ENCODE results near the gene COQ8B.

The COQ8B gene

DNA sequence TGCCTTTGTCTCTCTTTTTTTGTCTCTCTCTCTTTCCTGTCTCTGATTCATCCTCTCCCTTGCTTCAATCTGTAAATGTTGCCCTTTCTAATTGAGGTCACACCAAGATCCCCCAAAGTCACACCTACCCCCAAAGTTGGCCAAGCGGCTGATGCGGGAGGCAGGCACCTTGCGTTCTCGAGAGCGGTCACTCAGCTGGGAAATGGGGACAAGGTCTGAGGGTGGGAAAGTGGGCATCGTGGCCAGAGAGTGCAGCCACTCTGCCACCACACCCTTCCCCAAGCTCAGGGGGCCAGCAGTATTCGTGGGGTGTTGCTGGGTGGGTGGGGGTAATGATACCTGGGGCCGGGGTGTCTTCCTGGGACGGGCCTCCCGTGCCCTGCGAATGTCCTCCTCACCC is 2.7 kb downstream of the COQ8B start:
- Histone ChIP-seq H3K27ac (ENCODE audit: low read depth, low read length) (no peak overlapping the region), H3K9me2 (replicated peaks; ENCODE audit: control insufficient read depth, low read length) (no peaks in the 10 kb centered on the region), H3K36me3 (ENCODE audit: control insufficient read depth, low read length) (peaks cover 12% of the 10 kb centered on the region), H3F3A (ENCODE audit: control insufficient read depth, insufficient read depth) (no peaks in the 10 kb centered on the region), H3K4me3 (ENCODE audit: low read length) (peak overlapping the region; percentile 78), H3K79me2 (ENCODE audit: control insufficient read depth, low read length) (peaks cover 35% of the 10 kb centered on the region), H3K4me1 (ENCODE audit: control insufficient read depth, low read length) (peaks cover 33% of the 10 kb centered on the region), H3K4me2 (ENCODE audit: low read length) (peak overlapping the region; percentile 97; the same call in 1 of the 2 replicates), H4K20me1 (ENCODE audit: control insufficient read depth, insufficient read depth, low read depth, low read length) (no peaks in the 10 kb centered on the region), H3K27me3 (ENCODE audit: control insufficient read depth, low read length) (no peaks in the 10 kb centered on the region), H3K9me3 (ENCODE audit: control insufficient read depth, insufficient read depth, low read length) (no peaks in the 10 kb centered on the region)
- no peak for TF ChIP-seq EZH2phosphoT487 (IDR thresholded peaks at IDR 0.05; ENCODE audit: borderline replicate concordance, low read length)
- TF ChIP-seq, protein P1, sequence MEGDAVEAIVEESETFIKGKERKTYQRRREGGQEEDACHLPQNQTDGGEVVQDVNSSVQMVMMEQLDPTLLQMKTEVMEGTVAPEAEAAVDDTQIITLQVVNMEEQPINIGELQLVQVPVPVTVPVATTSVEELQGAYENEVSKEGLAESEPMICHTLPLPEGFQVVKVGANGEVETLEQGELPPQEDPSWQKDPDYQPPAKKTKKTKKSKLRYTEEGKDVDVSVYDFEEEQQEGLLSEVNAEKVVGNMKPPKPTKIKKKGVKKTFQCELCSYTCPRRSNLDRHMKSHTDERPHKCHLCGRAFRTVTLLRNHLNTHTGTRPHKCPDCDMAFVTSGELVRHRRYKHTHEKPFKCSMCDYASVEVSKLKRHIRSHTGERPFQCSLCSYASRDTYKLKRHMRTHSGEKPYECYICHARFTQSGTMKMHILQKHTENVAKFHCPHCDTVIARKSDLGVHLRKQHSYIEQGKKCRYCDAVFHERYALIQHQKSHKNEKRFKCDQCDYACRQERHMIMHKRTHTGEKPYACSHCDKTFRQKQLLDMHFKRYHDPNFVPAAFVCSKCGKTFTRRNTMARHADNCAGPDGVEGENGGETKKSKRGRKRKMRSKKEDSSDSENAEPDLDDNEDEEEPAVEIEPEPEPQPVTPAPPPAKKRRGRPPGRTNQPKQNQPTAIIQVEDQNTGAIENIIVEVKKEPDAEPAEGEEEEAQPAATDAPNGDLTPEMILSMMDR (IDR thresholded peaks at IDR 0.05; ENCODE audit: low read depth, low read length, poor library complexity, severe bottlenecking): no peak

DNA sequence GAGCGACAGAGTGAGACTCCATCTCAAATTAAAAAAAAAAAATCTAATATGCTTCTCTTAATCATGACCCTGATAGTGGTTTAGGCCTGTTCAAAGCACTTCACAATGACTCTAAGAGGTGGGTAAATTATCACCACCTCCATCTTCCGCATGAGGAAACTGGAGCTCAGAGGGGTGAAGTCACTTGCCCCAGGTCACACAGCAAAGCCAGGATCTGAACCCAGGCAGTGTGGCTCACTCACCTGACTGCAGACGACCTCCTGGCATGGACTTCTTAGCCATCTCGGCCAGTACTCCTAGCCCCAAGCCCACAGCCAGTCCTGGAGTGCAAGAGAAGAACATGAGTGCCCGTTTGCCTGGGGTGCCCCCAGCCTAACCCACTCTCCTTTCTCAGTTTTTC is 6.9 kb downstream of the COQ8B start:
- peaks cover 23% of the 10 kb centered on the region for H3K36me3 ChIP-seq (ENCODE audit: control insufficient read depth, low read length)
- H4K20me1 ChIP-seq (ENCODE audit: control insufficient read depth, insufficient read depth, low read depth, low read length): no peaks in the 10 kb centered on the region
- H3K9me3 ChIP-seq (ENCODE audit: control insufficient read depth, insufficient read depth, low read length): no peaks in the 10 kb centered on the region
- no peaks in the 10 kb centered on the region; the same call in 1 of the 2 replicates for H3F3A ChIP-seq (ENCODE audit: control insufficient read depth, insufficient read depth)
- H3K79me2 ChIP-seq (ENCODE audit: control insufficient read depth, low read length): peaks cover 4% of the 10 kb centered on the region
- no peak for TF ChIP-seq EZH2phosphoT487 (IDR thresholded peaks at IDR 0.05; ENCODE audit: borderline replicate concordance, low read length)
- TF ChIP-seq, protein P1 (IDR thresholded peaks at IDR 0.05; ENCODE audit: low read depth, low read length, poor library complexity, severe bottlenecking): no peak
- H3K27me3 ChIP-seq (ENCODE audit: control insufficient read depth, low read length): no peaks in the 10 kb centered on the region
- H3K4me3 ChIP-seq (ENCODE audit: low read length): no peak overlapping the region
- no peak overlapping the region for H3K4me2 ChIP-seq (ENCODE audit: low read length)
- peaks cover 5% of the 10 kb centered on the region for H3K4me1 ChIP-seq (ENCODE audit: control insufficient read depth, low read length)
- no peak overlapping the region for H3K27ac ChIP-seq (ENCODE audit: low read depth, low read length)
- H3K9me2 ChIP-seq (replicated peaks; ENCODE audit: control insufficient read depth, low read length): no peaks in the 10 kb centered on the region

- Histone ChIP-seq H3K36me3 (ENCODE audit: control insufficient read depth, low read length) (peaks cover 26% of the 10 kb centered on the region), H3K4me2 (ENCODE audit: low read length) (no peak overlapping the region), H3K9me3 (ENCODE audit: control insufficient read depth, insufficient read depth, low read length) (no peaks in the 10 kb centered on the region), H3K4me1 (ENCODE audit: control insufficient read depth, low read length) (no peaks in the 10 kb centered on the region), H4K20me1 (ENCODE audit: control insufficient read depth, insufficient read depth, low read depth, low read length) (no peaks in the 10 kb centered on the region), H3K27ac (ENCODE audit: low read depth, low read length) (no peak overlapping the region), H3K4me3 (ENCODE audit: low read length) (no peak overlapping the region), H3K9me2 (replicated peaks; ENCODE audit: control insufficient read depth, low read length) (no peaks in the 10 kb centered on the region), H3K79me2 (ENCODE audit: control insufficient read depth, low read length) (no peaks in the 10 kb centered on the region), H3F3A (ENCODE audit: control insufficient read depth, insufficient read depth) (no peaks in the 10 kb centered on the region; the same call in 1 of the 2 replicates), H3K27me3 (ENCODE audit: control insufficient read depth, low read length) (no peaks in the 10 kb centered on the region)
- TF ChIP-seq, protein P1 (IDR thresholded peaks at IDR 0.05; ENCODE audit: low read depth, low read length, poor library complexity, severe bottlenecking): no peak
- TF ChIP-seq EZH2phosphoT487 (IDR thresholded peaks at IDR 0.05; ENCODE audit: borderline replicate concordance, low read length): no peak
Measured at GRCh38 chr19:40707615-40708014, 9.1 kb downstream of the COQ8B start.

Data from DOHH2 (cell line).